Tibial nerve (tissue), 4 donors: Measurements from ENCODE around the gene PDCL3.

Experiments used
- EP300 ChIP-seq, 2 donors: sonication (generic); formaldehyde crosslinking; IDR thresholded peaks; one replicate each; pipeline ENCODE4 v1.6.1; 2017; ENCODE audit warnings: antibody characterized with exemption in 2 of 2, mild to moderate bottlenecking in 1 of 2
- POLR2A ChIP-seq, 2 donors: fragments of 450-650 bp; IDR thresholded peaks; one replicate each; pipeline ENCODE4 v1.6.1; 2017; ENCODE audit warnings: antibody characterized with exemption in 2 of 2, mild to moderate bottlenecking in 2 of 2, moderate library complexity in 2 of 2
- TF ChIP-seq, protein P1 (sequence below), 5 experiments: fragments of 200-600 bp in 3 of 5; fragments of 450-650 bp in 2 of 5; sonication (generic) in 3 of 5; IDR thresholded peaks; one replicate each; pipeline ENCODE4 v1.5.1; 2016 to 2019; ENCODE audit warnings: antibody characterized with exemption in 5 of 5, mild to moderate bottlenecking in 3 of 5, moderate library complexity in 2 of 5

DNA sequence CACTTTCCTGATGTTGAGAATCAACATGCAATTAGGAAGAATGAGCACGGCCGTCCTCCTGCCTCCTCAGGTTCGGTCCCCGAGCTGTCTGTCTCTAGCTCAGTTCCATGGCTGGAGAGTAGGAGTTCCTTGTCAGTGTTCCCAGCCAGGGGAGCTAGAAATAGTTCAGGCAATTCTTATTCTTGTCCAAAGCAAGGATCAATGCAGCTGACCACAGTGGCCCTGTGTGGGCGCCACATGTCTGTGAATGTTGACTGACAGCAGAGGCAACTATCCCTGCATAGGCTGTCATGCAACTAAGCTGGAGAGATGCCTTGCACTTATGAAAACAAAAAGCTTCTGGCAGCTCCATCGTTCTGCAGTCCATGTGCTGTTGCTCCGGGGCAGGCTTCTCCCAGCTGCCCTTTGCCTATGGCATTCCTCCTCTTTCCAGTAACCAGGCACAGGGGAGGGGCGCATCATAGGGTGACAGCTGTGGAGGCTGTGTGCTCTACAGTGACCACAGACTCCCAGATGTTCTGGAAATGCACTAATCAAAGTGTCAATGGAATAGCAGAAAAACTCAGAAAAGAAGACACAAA lies 58.7 kb downstream of the PDCL3 start:
- TF ChIP-seq, protein P1, sequence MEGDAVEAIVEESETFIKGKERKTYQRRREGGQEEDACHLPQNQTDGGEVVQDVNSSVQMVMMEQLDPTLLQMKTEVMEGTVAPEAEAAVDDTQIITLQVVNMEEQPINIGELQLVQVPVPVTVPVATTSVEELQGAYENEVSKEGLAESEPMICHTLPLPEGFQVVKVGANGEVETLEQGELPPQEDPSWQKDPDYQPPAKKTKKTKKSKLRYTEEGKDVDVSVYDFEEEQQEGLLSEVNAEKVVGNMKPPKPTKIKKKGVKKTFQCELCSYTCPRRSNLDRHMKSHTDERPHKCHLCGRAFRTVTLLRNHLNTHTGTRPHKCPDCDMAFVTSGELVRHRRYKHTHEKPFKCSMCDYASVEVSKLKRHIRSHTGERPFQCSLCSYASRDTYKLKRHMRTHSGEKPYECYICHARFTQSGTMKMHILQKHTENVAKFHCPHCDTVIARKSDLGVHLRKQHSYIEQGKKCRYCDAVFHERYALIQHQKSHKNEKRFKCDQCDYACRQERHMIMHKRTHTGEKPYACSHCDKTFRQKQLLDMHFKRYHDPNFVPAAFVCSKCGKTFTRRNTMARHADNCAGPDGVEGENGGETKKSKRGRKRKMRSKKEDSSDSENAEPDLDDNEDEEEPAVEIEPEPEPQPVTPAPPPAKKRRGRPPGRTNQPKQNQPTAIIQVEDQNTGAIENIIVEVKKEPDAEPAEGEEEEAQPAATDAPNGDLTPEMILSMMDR (IDR thresholded peaks at IDR 0.05), result no peak
- TF ChIP-seq POLR2A (IDR thresholded peaks at IDR 0.05) (no peak), EP300 (IDR thresholded peaks at IDR 0.05) (no peak)
